Ovary (tissue), 3 donors: ENCODE data around the gene PDK3.

Experiments used
- CTCF ChIP-seq, 3 donors: fragments of 450-650 bp in 2 of 3; fragments of 200-600 bp in 1 of 3; IDR thresholded peaks; one replicate each; pipeline versions ENCODE4 v1.5.1 to v1.8.0; 2016 to 2022; ENCODE audit warnings: antibody characterized with exemption in 3 of 3, mild to moderate bottlenecking in 1 of 3
- POLR2A ChIP-seq: fragments of 450-650 bp; IDR thresholded peaks from one replicate; pipeline ENCODE4 v1.6.1; 2017; ENCODE audit warnings: antibody characterized with exemption, mild to moderate bottlenecking, moderate library complexity
- donor health status: DM: no; HTN: no; CAD: no.

DNA sequence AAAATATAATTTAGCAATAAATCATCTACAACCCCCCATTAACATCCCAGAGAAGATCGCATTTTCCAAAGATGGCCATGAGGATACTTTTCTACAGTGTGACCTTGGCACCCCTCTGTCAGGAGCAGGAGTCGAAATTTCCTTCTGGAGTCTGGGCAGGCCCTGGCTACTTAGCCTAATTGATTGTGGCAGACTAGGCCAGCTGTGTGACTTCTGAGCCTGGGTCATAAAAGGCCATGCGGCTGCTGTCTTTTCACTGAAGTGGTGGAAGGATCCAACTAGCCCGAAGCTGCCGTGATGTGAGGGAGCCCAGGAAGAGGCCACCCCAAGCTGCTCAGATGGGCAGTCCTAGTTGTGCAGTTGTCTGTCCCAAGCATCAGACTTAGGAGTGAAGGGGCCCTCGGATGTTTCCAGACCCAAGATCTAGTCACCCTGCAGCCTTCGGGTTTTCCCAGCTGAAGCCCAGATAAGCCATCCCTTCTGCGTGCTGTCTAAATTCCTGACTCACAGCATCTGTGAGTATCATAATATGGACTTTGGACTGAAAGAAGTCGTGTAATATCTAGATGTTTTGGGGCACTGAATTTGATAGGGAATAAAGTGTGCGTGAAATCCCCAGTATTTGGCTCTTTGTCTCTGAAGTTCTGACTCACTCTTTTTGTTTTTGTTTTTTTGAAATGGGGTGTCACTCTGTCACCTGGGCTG is 21.0 kb downstream of the PDK3 start:
- TF ChIP-seq POLR2A (no peak), CTCF (IDR thresholded peaks at IDR 0.05) (no peak)
